ENCODE data around the gene RAP1GDS1. TPM values are rescaled to one million over a fixed set of nuclear protein-coding genes. Genes with fewer than 3 reads are reported as not detected.

RAP1GDS1 gene
- total and polyA plus RNA-seq, 4 donors: 11.2 to 19.4 (median 16.0) TPM

- Histone ChIP-seq H3K27ac (ENCODE audit: low read depth in 1 of 2, low read length in 2 of 2) (no peak overlapping the region), H3K27me3 (ENCODE audit: control insufficient read depth in 4 of 4, insufficient read depth in 4 of 4, low read length in 3 of 4) (no peaks in the 10 kb centered on the region), H3K36me3 (ENCODE audit: control insufficient read depth in 4 of 4, insufficient read depth in 3 of 4, low read depth in 1 of 4, low read length in 3 of 4) (no peaks in the 10 kb centered on the region), H3K4me1 (ENCODE audit: control insufficient read depth in 4 of 4, insufficient read depth in 4 of 4, low read length in 3 of 4) (peaks cover 0 to 4% (median 2%) of the 10 kb centered on the region in 4 donors), H3K9ac (ENCODE audit: low read depth in 1 of 2, low read length in 2 of 2) (no peak overlapping the region), H3K4me3 (ENCODE audit: low read depth in 1 of 3, low read length in 3 of 3) (no peak overlapping the region), H3K9me3 (ENCODE audit: control insufficient read depth in 4 of 4, low read length in 3 of 4) (no peaks in the 10 kb centered on the region)
- 37% methylated on average over 3 of the region's 3 CpGs for WGBS
- DNase-seq (ENCODE audit: low spot score): no peak
- TF ChIP-seq HNF4A (conservative IDR thresholded peaks at IDR 0.05) (peak in 1 of 2 donors; percentile 36), RAD21 (IDR thresholded peaks at IDR 0.05) (peak in 1 of 2 donors; percentile 13), MAX (IDR thresholded peaks at IDR 0.05) (no peak), EGR1 (IDR thresholded peaks at IDR 0.05; ENCODE audit: low read depth in 2 of 2) (no peak), FOXA2 (IDR thresholded peaks at IDR 0.05) (no peak), TAF1 (conservative IDR thresholded peaks at IDR 0.05) (no peak), RXRA (IDR thresholded peaks at IDR 0.05) (peak in 1 of 2 donors; percentile 5)
Measured at GRCh38 chr4:98481167-98481566, 220.0 kb downstream of the RAP1GDS1 start.

DNA sequence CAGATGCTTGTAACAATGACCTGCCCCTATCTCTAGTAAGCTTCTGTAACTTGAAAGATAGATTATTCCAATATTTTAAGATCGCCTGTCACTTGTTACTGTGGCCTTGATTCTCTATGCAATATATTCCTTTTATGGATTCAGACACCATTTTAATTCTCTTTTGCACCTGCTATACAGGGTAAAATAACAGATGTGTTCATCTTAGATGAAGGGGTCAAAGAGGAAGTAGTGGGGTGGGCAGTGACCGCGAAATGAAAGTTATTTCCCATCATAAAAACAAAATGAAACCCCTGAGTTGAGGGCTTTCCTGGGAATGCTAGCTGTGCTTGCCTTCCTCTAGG, 221.3 kb downstream of the RAP1GDS1 start:
- WGBS: 88% methylated on average over 3 of the region's 3 CpGs
- no peak overlapping the region for H3K4me3 ChIP-seq (ENCODE audit: low read depth in 1 of 3, low read length in 3 of 3)
- no peak for TF ChIP-seq FOXA1 (IDR thresholded peaks at IDR 0.05)
- TF ChIP-seq, protein P1, sequence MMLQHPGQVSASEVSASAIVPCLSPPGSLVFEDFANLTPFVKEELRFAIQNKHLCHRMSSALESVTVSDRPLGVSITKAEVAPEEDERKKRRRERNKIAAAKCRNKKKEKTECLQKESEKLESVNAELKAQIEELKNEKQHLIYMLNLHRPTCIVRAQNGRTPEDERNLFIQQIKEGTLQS (IDR thresholded peaks at IDR 0.05): no peak
- TF ChIP-seq NR2F2 (IDR thresholded peaks at IDR 0.05): no peak
- TF ChIP-seq HNF4A (conservative IDR thresholded peaks at IDR 0.05): no peak
- TF ChIP-seq HNF4G (IDR thresholded peaks at IDR 0.05): no peak
- TF ChIP-seq YY1 (IDR thresholded peaks at IDR 0.05): no peak
- TF ChIP-seq GABPA (IDR thresholded peaks at IDR 0.05 in 1 of 2, conservative IDR thresholded peaks at IDR 0.05 in 1 of 2): no peak
- peaks cover 0 to 4% (median 2%) of the 10 kb centered on the region in 4 donors for H3K4me1 ChIP-seq (ENCODE audit: control insufficient read depth in 4 of 4, insufficient read depth in 4 of 4, low read length in 3 of 4)
- no peaks in the 10 kb centered on the region for H3K27me3 ChIP-seq (ENCODE audit: control insufficient read depth in 4 of 4, insufficient read depth in 4 of 4, low read length in 3 of 4)
- no peaks in the 10 kb centered on the region for H3K36me3 ChIP-seq (ENCODE audit: control insufficient read depth in 4 of 4, insufficient read depth in 3 of 4, low read depth in 1 of 4, low read length in 3 of 4)
- no peaks in the 10 kb centered on the region for H3K9me3 ChIP-seq (ENCODE audit: control insufficient read depth in 4 of 4, low read length in 3 of 4)
- no peak overlapping the region for H3K9ac ChIP-seq (ENCODE audit: low read depth in 1 of 2, low read length in 2 of 2)
- no peak for DNase-seq (ENCODE audit: low spot score)
- no peak overlapping the region for H3K27ac ChIP-seq (ENCODE audit: low read depth in 1 of 2, low read length in 2 of 2)

GRCh38 chr4:98482847-98483806, 221.9 kb downstream of the RAP1GDS1 start:
- Histone ChIP-seq H3K36me3 (ENCODE audit: control insufficient read depth in 4 of 4, insufficient read depth in 3 of 4, low read depth in 1 of 4, low read length in 3 of 4) (no peaks in the 10 kb centered on the region), H3K4me1 (ENCODE audit: control insufficient read depth in 4 of 4, insufficient read depth in 4 of 4, low read length in 3 of 4) (peaks cover 0 to 4% (median 2%) of the 10 kb centered on the region in 4 donors), H3K27ac (ENCODE audit: low read depth in 1 of 2, low read length in 2 of 2) (no peak overlapping the region), H3K27me3 (ENCODE audit: control insufficient read depth in 4 of 4, insufficient read depth in 4 of 4, low read length in 3 of 4) (no peaks in the 10 kb centered on the region), H3K9ac (ENCODE audit: low read depth in 1 of 2, low read length in 2 of 2) (no peak overlapping the region), H3K9me3 (ENCODE audit: control insufficient read depth in 4 of 4, low read length in 3 of 4) (no peaks in the 10 kb centered on the region), H3K4me3 (ENCODE audit: low read depth in 1 of 3, low read length in 3 of 3) (no peak overlapping the region)
- 90% methylated on average over 10 of the region's 10 CpGs for WGBS
- DNase-seq (ENCODE audit: low spot score): no peak
- no peak for TF ChIP-seq SP1 (IDR thresholded peaks at IDR 0.05)
- no peak for TF ChIP-seq MAX (IDR thresholded peaks at IDR 0.05)
- no peak for TF ChIP-seq RAD21 (IDR thresholded peaks at IDR 0.05)
- TF ChIP-seq, protein P2, sequence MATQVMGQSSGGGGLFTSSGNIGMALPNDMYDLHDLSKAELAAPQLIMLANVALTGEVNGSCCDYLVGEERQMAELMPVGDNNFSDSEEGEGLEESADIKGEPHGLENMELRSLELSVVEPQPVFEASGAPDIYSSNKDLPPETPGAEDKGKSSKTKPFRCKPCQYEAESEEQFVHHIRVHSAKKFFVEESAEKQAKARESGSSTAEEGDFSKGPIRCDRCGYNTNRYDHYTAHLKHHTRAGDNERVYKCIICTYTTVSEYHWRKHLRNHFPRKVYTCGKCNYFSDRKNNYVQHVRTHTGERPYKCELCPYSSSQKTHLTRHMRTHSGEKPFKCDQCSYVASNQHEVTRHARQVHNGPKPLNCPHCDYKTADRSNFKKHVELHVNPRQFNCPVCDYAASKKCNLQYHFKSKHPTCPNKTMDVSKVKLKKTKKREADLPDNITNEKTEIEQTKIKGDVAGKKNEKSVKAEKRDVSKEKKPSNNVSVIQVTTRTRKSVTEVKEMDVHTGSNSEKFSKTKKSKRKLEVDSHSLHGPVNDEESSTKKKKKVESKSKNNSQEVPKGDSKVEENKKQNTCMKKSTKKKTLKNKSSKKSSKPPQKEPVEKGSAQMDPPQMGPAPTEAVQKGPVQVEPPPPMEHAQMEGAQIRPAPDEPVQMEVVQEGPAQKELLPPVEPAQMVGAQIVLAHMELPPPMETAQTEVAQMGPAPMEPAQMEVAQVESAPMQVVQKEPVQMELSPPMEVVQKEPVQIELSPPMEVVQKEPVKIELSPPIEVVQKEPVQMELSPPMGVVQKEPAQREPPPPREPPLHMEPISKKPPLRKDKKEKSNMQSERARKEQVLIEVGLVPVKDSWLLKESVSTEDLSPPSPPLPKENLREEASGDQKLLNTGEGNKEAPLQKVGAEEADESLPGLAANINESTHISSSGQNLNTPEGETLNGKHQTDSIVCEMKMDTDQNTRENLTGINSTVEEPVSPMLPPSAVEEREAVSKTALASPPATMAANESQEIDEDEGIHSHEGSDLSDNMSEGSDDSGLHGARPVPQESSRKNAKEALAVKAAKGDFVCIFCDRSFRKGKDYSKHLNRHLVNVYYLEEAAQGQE (IDR thresholded peaks at IDR 0.05): no peak
- no peak for TF ChIP-seq TAF1 (conservative IDR thresholded peaks at IDR 0.05)
- no peak for TF ChIP-seq JUND (IDR thresholded peaks at IDR 0.05)
- no peak for TF ChIP-seq HNF4G (IDR thresholded peaks at IDR 0.05)
- TF ChIP-seq GABPA (IDR thresholded peaks at IDR 0.05 in 1 of 2, conservative IDR thresholded peaks at IDR 0.05 in 1 of 2): no peak
- TF ChIP-seq ZBTB33 (IDR thresholded peaks at IDR 0.05): no peak
- TF ChIP-seq RXRA (IDR thresholded peaks at IDR 0.05): no peak
- TF ChIP-seq, protein P3, sequence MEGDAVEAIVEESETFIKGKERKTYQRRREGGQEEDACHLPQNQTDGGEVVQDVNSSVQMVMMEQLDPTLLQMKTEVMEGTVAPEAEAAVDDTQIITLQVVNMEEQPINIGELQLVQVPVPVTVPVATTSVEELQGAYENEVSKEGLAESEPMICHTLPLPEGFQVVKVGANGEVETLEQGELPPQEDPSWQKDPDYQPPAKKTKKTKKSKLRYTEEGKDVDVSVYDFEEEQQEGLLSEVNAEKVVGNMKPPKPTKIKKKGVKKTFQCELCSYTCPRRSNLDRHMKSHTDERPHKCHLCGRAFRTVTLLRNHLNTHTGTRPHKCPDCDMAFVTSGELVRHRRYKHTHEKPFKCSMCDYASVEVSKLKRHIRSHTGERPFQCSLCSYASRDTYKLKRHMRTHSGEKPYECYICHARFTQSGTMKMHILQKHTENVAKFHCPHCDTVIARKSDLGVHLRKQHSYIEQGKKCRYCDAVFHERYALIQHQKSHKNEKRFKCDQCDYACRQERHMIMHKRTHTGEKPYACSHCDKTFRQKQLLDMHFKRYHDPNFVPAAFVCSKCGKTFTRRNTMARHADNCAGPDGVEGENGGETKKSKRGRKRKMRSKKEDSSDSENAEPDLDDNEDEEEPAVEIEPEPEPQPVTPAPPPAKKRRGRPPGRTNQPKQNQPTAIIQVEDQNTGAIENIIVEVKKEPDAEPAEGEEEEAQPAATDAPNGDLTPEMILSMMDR (IDR thresholded peaks at IDR 0.05; ENCODE audit: low read depth, low read length, missing input control): no peak
- no peak for TF ChIP-seq EGR1 (IDR thresholded peaks at IDR 0.05; ENCODE audit: low read depth in 2 of 2)
- no peak for TF ChIP-seq YY1 (IDR thresholded peaks at IDR 0.05)
- TF ChIP-seq HNF4A (conservative IDR thresholded peaks at IDR 0.05): no peak
- TF ChIP-seq NR2F2 (IDR thresholded peaks at IDR 0.05): no peak
- no peak for TF ChIP-seq FOXA1 (IDR thresholded peaks at IDR 0.05)
